ENCODE results near the gene DGCR2.

Gene DGCR2

DNA sequence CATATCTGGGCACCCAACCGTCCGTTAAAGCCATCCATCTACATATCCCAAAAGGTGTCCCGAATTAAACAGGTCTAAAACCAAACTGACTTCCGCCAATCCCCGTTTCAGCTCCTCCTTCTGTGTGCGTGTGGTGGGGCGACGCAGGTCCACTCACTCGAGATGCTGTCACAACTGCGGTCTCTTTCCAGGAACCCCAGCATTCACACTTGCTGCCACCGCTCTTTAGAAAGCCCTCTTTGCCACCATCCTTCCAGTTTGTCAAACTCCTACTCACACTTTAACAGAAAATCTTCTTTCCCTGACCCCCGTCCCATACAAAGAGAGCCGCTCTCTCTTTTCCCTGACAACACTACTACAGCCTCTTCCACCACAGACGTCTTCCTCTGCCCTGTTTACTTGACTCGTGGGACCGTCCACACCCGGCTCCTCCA lies 21.8 kb upstream of the DGCR2 start:
- no peak for DNase-seq

- no peak for DNase-seq
These were observed 21.0 kb upstream of the DGCR2 start for GRCh38 chr22:19143212-19143611.

DNA sequence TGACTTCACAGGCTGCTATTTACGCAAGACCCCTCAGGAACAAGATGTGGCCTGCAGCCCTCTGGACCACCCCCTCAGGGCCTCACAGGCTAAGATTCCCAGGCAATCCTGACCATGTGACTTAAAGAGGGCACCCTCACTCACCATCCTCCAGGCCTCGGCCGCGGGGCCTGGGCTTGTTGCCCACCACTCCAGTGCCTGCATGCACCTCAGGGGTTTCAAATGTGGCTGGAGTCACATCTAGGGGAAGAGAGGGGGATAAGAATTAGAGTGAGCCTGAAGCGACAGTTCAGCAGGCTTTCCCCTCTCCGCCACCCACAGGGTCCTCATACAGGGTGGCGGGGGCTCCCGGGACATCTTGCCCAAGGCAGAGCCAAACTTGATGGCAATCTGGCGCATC lies 20.2 kb upstream of the DGCR2 start:
- no peak for DNase-seq

DNA sequence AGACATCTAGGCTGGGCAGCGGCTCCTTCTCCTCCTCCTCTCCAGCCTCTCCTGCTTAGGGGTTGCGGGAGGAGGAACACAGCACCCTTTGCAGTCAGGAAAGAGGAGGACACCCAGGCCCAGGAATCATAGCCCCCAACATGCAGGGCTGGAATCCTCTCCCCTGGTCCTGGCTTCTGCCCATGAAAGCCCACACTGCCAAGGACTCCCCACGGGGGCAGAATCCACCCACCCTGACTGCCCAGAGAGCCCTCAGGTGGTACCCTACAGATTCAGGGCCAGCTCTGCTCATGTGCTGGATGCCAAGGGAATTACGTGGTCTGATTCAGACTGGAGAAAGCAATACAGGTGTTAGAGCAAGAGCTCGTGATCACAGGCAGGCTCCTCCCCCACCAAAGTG lies 17.8 kb upstream of the DGCR2 start:
- DNase-seq, result no peak

GRCh38 chr22:19139001-19139356 lies 16.8 kb upstream of the DGCR2 start:
- no peak for DNase-seq

DNA sequence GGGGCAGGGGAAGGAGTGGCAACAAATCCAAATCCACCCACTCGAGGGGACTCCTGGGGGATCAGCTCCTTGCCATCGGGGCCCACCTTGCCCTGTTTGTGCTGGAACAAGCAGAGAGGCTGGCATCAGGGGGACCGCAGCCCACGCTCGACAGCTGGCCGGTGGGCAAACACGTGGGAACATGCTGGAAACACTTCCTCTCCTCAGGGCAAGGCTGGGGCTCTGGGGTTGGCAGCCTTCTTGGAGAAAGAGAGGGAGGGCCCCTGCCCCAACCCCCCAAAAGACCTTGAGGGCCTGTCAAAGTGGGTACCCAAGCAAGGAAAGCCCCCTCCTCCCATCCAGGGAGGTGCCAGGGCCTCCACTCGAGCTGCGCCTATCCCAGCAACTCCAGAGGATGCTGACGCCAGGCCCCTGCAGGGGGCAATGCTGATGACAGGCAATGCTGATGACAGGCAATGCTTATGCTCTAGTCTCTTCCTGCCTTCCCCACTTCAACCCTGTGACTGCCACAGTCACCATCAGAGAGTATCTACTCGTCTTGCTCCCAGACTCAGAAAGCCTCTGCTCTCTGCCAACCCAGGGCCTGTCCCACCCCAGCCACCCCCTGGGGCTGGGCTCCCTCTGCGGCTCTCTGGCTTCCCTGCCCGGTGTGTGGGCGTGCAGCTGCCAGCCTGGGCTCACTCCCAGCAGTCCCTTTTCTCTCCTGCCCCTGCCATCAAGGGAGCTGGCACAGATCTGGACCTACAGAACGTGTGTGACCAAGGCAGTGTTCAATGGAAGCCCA lies 16.2 kb upstream of the DGCR2 start:
- DNase-seq, result no peak

- no peak for DNase-seq
These were observed 15.4 kb upstream of the DGCR2 start for GRCh38 chr22:19137384-19138216.

DNA sequence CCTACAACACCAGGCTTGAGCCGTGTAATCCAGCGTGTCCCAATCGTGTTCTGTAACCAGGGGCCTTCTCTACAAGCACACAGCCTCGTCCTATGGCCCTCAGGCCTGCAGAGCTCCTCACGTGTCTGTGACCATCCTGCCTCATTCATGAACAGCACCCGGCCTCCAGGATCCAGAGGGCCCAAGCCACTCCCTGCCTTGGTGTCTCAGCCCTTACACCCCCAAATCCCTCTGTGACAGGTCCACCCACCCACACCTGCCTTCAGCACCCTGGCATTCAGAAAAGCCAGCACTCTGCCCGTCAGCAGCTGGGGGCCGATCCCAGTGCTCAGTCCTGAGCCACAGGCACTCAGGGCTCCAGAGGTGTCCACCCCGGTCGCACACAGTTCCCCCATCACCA lies 14.7 kb upstream of the DGCR2 start:
- DNase-seq, result no peak

DNA sequence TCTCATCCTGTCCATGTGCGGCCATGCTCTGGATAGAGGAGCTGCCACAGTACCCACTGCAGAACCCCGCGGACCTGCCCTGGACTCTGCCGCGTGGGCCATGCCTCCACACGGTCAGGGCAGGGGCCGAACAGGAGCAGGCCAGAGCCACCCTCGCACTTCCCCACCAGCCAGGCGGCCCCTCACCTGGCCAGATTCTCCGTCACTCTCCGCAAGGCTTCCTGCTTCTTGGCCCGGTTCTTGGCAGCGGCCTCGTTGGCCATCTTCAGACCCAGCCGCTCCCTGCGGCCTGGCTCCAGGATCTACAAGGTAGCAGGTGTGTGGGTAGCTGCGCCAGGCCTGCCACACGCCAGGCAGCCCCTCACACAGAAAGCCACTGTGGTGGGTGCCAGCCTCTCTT lies 12.7 kb upstream of the DGCR2 start:
- no peak for DNase-seq

- DNase-seq, result no peak
These were observed 12.1 kb upstream of the DGCR2 start for GRCh38 chr22:19134176-19134831.

GRCh38 chr22:19133561-19133960 lies 11.3 kb upstream of the DGCR2 start:
- DNase-seq, result no peak

- no peak for DNase-seq
These were observed 10.6 kb upstream of the DGCR2 start for GRCh38 chr22:19132693-19133400.

DNA sequence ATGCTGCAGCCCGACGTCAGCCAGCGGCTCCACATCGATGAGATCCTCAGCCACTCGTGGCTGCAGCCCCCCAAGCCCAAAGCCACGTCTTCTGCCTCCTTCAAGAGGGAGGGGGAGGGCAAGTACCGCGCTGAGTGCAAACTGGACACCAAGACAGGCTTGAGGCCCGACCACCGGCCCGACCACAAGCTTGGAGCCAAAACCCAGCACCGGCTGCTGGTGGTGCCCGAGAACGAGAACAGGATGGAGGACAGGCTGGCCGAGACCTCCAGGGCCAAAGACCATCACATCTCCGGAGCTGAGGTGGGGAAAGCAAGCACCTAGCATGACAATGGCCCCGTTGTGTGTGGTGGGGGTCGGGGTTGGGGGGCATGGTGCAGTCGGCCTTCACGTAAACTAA lies 9.9 kb upstream of the DGCR2 start:
- DNase-seq, result no peak

- no peak for DNase-seq
These were observed 9.4 kb upstream of the DGCR2 start for GRCh38 chr22:19131685-19132015.

DNA sequence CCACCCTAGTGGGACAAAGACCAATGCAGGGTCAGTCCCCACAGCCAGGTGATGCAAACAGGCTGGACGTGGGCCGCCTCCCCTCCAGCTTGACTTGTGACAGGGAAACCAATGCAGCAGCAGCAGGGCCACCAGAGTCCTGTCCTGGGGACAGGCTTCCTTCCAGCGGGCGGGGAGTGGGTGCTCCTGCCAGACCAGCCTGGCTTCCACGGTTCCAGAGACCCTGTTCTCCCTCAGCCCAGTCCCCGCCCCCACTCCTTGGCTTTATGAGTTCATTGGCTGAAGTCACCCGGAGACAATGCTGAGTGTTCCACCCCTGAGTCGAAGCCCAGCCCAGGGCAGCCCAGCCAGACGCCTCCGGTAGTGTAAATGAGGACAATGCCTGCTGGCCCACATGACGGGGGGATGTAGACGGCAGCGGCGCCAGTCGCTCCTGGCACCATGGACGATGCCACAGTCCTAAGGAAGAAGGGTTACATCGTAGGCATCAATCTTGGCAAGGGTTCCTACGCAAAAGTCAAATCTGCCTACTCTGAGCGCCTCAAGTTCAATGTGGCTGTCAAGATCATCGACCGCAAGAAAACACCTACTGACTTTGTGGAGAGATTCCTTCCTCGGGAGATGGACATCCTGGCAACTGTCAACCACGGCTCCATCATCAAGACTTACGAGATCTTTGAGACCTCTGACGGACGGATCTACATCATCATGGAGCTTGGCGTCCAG lies 8.9 kb upstream of the DGCR2 start, which contains the start of gene TSSK2:
TSSK2 (plus strand) TSS at position 350 of the 726 bp plus-strand sequence; CDS start at position 442, 92 bp downstream.
- DNase-seq, result no peak

DNA sequence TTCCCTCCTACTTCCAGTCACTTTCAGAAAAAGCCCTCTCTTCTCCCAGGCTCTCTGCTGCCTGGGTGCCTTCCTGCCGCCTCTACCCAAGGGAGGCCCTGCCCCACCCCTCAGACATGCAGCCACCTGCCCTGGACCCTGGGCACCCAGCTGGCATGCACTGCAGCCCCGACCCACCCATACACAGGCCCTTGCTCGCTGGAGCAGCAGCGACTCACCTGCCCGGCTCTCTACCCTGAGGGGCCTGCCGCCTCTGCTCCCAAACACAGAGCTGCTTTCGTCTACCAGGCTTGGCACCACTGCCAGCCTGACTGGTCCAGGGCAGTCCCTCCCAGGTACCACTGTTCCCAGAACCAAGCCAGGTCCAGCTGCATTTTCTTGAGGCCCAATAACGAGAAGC lies 7.7 kb upstream of the DGCR2 start:
- DNase-seq, result no peak

DNA sequence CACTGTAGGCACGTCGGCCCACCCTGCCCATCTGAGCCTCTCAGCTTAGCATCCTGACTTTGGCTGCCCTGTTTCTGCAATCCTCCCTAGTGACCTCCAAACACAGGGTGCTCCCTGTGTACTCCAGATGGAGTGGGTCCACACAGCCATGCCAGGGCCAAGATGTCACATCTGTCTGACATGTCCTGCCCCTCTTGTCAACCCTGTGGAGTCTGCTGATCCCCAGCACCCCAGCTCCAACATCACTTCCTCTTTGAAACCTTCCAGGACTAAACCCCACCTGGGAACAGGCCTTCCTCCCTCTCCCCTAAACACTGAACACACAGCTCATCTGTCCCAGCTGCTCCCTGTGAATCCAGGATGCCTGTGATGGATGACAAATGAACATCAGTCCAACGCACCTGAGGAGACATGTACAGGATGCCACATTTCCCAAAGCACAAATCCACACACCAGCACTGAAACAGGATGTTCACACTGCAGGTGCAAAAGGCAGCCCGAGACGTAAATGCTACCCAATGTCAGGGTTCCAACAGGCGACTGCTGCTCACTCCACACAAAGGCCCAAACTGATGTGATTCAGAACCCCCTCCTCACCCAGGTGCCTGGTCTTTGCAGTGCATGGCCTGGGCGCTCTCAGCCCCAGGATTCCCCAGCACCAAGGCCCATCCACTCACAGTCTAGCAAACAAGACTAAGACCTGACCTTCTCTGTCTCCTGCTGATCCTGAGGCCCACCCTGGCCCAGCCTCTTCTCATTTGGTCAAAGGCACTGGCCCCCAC lies 6.9 kb upstream of the DGCR2 start:
- no peak for DNase-seq

GRCh38 chr22:19128009-19128401 lies 5.8 kb upstream of the DGCR2 start:
- DNase-seq, result no peak

GRCh38 chr22:19127329-19128008 lies 5.3 kb upstream of the DGCR2 start:
- no peak for DNase-seq

- DNase-seq, result no peak
These were observed 4.4 kb upstream of the DGCR2 start for GRCh38 chr22:19126309-19127273.
